HEK293T (cell line): ENCODE results near the gene FAM131C.

Experiments
- BHLHE40 ChIP-seq: fragments of 450-650 bp; IDR thresholded peaks from 2 replicates; pipeline ENCODE4 v1.6.1; 2016; ENCODE audit warnings: mild to moderate bottlenecking, moderate library complexity, borderline replicate concordance
- ELF4 ChIP-seq: fragments of 450-650 bp; IDR thresholded peaks from 2 replicates; pipeline ENCODE4 v1.6.1; 2017; ENCODE audit warnings: antibody characterized with exemption
- FOXA1 ChIP-seq: fragments of 450-650 bp; IDR thresholded peaks from 2 replicates; pipeline ENCODE4 v1.6.1; 2016; ENCODE audit warnings: mild to moderate bottlenecking
- FOXK2 ChIP-seq: fragments of 450-650 bp; IDR thresholded peaks from 2 replicates; pipeline ENCODE4 v1.6.1; 2016; ENCODE audit warnings: mild to moderate bottlenecking
- FOXM1 ChIP-seq: fragments of 450-650 bp; IDR thresholded peaks from 2 replicates; pipeline ENCODE4 v1.6.1; 2017; ENCODE audit warnings: mild to moderate bottlenecking, borderline replicate concordance
- HDGF ChIP-seq: fragments of 450-650 bp; IDR thresholded peaks from 2 replicates; pipeline ENCODE4 v1.6.1; 2017; ENCODE audit warnings: antibody characterized with exemption, borderline replicate concordance
- L3MBTL2 ChIP-seq: fragments of 450-650 bp; conservative IDR thresholded peaks from 2 replicates; pipeline ENCODE4 v1.6.1; 2016; ENCODE audit warnings: mild to moderate bottlenecking
- NFRKB ChIP-seq: fragments of 450-650 bp; IDR thresholded peaks from 2 replicates; pipeline ENCODE4 v1.6.1; 2016; ENCODE audit warnings: mild to moderate bottlenecking, moderate library complexity
- SP1 ChIP-seq: fragments of 450-650 bp; IDR thresholded peaks from 2 replicates; pipeline ENCODE4 v1.6.1; 2017
- ZNF384 ChIP-seq: fragments of 450-650 bp; IDR thresholded peaks from 2 replicates; pipeline ENCODE4 v1.6.1; 2016
- TF ChIP-seq, protein P1 (sequence below): fragments of 450-650 bp; IDR thresholded peaks from 2 replicates; pipeline ENCODE4 v1.6.1; 2016

DNA sequence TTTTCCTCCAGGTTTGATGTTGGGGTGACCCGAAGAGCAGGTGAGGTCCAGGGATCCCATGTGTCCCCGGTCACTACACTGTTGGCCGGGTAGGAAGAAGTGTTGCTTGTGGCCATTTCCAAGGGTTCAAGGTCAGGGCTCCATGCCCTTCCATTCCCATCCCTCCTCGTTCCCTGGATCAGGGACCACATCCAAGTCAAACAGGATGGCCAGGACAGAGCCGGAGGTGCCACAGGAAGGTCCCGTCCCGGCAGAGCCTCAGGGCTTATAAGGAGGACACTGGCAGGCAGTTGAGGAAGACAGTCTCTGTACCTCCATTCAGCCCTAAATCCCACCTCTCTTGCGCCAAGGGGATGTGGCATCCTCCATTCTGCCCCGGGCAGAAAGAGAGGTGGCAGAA, 22.0 kb upstream of the FAM131C start:
- TF ChIP-seq SP1 (no peak), BHLHE40 (no peak), FOXM1 (no peak), NFRKB (no peak), ZNF384 (no peak), FOXK2 (no peak), L3MBTL2 (no peak), FOXA1 (no peak), ELF4 (no peak), HDGF (no peak)
- TF ChIP-seq, protein P1, sequence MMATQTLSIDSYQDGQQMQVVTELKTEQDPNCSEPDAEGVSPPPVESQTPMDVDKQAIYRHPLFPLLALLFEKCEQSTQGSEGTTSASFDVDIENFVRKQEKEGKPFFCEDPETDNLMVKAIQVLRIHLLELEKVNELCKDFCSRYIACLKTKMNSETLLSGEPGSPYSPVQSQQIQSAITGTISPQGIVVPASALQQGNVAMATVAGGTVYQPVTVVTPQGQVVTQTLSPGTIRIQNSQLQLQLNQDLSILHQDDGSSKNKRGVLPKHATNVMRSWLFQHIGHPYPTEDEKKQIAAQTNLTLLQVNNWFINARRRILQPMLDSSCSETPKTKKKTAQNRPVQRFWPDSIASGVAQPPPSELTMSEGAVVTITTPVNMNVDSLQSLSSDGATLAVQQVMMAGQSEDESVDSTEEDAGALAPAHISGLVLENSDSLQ, result no peak
